KBM-7 (cell line): ENCODE results near the gene SPAAR.
"Not testable (repeated sequence)": the region's sequence is repeated elsewhere in the genome, so short reads cannot be mapped to it uniquely, and the experiment has no call there.

Experiments
- DNase-seq: peaks from one replicate; pipeline ENCODE4 v3.0.0-alpha.2; 2015
- in situ Hi-C: fragments of 300-500 bp; cut with MboI; formaldehyde crosslinking; loops from 2 replicates; pipeline ENCODE4 v1.14.3; 2020; ENCODE audit warnings: low sequenced_read_pairs, low pct_unique_long_range_greater_than_20kb, mixed read lengths

The SPAAR gene

DNA sequence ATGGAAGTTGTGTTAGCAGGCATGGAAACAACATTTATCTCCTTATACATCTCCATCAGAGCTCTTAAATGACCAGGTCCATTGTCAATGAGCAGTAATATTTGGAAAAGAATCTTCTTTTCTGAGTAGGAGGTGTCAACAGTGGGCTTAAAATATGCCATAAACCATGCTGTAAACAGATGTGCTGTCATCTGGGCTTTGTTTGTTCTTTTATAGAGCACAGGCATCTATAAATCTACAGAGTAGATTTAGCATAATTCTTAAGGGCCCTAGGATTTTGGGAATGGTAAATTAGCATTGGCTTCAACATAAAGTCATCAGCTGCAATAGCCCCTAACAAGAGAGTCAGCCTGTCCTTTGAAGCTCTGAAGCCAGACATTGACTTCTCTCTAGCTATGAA is 11.0 kb upstream of the SPAAR start:
- in situ Hi-C loops, result no loop called here

DNA sequence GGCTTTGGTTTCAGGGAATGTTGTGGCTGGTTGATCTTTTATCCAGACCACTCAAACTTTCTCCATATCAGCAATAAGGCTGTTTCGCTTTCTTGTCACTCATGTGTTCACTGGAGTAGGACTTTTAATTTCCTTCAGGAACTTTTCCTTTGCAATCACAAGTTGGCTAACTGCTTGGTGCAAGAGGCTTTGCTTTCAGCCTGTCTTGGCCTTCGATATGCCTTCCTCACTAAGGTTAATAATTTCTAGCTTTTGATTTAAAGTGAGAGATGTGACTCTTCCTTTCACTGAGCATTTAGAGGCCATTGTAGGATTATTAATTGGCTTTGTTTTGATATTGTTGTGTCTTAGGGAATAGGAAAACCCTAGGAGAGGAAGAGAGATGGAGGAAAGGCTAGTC is 10.3 kb upstream of the SPAAR start:
- in situ Hi-C loops, result no loop called here
- no peak for DNase-seq

More for the DNA sequence above, 11.0 kb upstream of the SPAAR start:
- no peak for DNase-seq

DNA sequence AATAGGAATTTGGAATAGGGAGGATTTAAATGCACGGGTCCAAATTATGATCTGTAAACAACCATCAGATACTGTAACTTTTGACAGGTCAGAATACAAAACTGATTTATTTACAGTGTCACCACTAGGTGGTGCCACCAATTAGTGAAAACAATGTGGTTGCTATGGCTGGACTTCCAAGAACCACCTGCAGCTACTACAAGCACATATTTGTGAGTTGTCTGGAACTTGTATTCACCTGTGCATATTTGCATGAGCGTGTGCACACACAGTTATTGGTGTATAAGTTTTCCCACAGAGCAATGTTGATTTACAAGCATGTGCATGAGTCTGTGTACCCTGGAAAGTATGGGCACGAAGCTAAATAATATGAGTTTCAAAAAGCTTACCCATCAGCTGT is 6.2 kb upstream of the SPAAR start:
- in situ Hi-C loops, result no loop called here
- DNase-seq, result peak; percentile 59

DNA sequence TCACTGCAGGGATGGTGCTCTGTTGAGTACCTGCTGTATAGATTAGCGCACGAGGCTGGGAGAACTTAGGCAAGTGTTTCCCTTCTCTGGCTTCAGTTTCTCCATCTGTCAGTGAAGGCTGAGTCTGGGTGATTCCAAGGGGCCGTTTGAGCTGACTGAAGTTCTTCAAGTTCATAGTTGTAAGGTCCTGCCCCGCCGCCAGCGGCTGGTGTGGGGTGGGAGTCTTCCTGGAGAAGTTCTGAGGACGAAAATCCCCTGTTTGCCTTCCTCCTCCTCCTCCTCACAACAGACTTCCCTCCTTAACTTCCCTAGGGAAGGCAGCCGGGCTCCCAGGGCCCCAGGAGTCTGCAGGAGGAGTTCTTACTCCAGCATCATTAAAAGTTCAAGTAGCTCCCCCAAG is 5.0 kb upstream of the SPAAR start:
- no peak for DNase-seq
- in situ Hi-C loops, result no loop called here

DNA sequence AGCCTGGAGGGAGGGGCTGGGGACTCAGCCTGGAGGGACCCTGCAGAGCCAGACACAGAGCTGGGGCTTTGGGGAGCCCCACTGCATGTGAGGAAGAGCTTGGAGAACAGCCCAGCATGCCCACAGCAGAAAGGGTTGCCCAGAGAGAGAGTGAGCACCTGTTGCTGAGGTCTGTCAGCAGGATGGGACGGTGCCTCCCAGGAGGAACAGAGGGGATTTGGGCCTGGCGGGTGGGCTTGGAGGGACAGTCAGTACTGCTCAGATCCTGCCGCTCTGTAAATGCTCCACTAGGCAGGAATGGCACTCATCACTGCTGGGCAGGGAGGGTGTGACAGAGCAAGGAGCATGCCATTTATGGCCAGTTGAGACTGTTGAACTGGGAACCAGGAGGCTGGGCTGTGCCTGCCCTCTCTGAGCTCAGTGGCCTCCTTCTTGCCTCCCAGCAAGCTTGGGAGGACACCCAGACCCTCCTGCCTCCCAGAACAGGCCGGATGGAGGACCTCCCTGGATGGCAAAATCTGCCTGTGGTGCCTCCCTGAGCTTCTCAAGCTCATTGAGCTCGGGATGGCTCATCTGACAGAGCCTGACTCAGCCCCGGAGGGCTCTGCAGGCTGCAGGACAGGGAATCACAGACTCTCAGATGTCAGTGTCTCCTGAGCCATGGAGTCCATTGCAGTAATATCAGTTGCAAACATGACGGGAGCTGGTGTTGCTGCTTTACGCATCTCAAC is 4.1 kb upstream of the SPAAR start:
- no peak for DNase-seq

DNA sequence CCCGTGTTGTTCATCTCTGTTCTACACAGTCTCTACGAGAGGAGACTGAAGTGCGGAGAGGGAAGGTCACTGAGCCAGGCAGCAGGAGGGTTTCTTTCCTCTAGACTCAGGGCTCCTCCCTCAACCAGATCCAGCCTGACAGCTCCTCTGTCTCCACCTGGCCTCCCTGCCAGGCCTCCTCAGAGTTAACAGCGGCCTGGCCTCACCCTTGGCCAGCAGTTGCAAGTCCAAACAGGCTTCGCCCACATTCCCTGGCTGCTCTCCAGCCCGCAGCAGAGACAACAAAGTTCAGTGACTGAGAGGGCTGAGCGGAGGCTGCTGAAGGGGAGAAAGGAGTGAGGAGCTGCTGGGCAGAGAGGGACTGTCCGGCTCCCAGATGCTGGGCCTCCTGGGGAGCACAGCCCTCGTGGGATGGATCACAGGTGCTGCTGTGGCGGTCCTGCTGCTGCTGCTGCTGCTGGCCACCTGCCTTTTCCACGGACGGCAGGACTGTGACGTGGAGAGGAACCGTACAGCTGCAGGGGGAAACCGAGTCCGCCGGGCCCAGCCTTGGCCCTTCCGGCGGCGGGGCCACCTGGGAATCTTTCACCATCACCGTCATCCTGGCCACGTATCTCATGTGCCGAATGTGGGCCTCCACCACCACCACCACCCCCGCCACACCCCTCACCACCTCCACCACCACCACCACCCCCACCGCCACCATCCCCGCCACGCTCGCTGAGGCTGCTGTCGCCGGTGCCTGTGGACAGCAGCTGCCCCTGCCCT is 3.2 kb upstream of the SPAAR start, which contains the start of gene HRCT1:
Gene HRCT1, plus strand, starts transcription at position 291 of the 768 bp plus-strand sequence. Its CDS starts 86 bp downstream, at position 377.
- in situ Hi-C loops, result no loop called here
- DNase-seq, result no peak

More for the DNA sequence above, 4.1 kb upstream of the SPAAR start:
- in situ Hi-C loops, result no loop called here

DNA sequence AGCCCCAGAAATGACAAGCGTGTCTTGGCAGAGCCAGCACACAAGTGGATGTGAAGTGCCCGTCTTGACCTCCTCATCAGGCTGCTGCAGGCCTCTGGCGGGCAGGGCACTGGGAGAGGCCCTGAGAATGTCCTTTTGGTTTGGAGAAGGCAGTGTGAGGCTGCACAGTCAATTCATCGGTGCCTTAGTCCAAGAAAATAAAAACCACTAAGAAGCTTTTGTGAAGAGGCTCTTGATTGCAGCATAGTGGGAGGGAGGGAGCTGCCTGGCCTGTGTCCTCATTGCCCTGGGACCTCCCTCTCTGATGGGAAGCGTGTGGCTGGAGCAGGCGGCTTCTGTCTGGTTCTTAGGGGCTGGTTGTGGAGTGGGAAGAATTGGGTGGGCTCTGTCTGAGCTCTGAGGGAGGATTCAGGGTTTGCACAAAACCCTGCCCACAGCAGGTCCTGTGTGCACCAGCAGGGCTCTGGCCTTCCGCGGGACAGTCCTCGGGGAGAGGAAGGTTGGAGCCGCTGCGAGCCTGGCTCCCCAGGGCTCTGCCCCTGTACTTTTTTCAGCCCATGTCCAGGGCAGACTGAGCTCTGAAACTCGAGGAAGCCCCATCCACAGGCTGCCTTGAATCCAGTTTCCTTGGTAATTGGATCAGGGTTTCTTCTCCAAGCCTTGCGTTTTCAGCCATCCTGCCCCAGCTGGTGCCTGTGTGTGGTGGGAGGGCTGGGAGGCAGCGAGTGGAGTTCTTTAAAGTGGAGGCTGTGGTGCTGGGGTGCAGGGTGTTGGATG is 2.2 kb upstream of the SPAAR start:
- DNase-seq, result no peak

DNA sequence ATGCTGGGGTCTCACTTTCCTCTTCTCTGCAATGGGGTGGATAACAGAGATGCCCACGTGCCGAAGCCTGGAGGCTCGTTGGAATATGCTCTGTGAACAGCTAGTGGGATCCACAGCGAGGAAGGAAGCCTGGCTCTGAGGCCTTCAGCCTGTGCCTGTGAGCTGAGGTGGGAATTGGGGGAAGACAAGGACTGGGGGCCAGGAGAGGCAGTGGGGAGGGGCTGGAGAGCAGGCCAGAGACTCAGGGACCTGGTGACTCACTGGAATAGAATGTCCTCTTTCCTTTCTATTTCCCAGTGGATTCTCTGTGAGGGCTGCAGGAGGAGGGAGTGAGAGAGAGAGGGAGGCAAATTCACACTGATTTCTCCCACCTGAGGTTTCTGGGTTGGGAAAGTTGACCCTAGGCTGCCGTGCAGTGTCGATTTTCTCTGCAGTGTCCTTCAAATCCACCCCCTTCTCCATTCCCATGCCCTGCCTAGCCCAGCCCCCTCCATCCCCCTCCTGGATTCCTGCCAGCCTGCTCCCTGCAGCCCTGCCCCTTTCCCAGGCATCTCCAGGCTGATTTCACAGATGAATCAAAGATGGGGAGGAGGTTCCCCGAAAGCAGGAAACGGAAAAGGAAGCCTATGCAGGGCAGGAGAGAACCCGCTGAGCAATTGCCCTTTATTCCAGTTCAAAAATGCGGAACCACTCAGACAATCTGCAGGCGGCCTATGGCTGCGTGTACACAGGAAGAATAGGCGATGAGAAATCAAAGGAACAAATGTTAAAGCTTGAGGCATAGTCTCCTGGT is 1.4 kb upstream of the SPAAR start:
- DNase-seq, result peak; percentile 85
- in situ Hi-C loops, result no loop called here

More for the DNA sequence above, 2.2 kb upstream of the SPAAR start:
- in situ Hi-C loops, result no loop called here

DNA sequence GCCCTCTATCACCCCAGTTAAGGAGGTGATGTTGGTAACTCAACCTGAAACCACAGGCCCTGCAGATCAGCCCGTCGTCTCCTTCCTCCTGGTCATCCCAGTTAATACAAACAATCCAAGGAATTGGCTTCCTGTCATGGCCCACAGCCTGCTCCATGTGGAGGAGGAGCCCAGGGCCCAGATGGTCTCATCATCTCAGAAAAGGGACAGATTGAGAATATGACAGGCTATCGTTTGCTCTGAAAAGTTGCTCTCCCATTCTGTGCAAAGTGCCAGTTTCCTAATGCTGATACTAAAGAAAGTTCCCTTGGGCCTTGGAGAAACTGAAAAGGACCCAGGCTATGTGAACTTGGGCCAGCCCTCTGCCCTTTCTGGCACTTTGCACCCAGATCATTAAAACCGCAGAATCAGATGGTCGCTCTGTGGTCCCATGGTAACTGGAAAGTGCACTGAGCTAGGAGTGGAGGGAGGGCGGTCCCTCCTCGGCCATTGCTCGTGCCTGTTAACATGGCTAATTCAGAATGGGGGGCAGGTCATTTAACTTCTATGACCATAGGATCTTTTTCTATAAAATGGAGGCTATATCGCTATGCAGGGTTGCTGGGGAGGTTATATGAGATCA is 675 bp upstream of the SPAAR start:
- in situ Hi-C loops, result no loop called here
- no peak for DNase-seq

DNA sequence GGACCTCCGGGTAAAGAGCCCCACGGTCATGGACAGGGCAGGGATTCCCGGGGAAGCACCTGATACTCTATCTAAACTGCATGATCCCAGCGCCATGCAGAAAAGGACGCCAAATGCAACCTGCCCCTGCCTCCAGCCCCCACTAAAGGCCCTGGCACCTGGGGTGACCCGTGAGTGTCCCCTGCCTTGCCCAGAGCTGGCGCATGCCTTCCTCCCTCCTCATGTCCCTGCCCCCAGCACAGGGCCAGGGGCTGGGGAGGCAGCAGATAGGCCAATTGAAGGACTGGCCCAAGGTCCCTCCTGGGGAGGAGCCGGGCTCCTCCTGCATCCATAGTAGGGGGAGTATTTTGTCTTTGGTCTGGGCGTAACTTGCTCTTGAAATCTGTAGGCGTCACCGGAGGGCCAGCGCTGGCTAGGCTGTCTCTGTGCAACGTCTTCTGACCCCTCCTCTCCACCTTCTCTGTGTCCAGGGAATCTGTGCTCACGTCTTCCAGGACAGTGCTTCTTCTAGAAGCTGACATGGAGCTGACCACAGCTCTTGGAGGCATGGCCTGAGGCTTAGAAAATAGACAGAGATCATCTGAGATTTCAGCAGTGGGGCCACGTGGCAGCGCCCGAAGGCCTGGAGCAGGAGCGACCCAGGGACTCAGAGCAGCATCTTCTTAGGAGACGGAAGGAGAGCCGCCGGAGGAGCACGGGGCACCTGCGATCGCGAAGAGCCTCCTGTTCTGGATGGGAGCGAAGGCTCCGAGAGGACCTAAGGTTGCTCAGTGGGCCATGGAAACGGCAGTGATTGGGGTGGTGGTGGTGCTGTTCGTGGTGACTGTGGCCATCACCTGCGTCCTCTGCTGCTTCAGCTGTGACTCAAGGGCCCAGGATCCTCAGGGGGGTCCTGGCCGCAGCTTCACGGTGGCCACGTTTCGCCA is 660 bp downstream of the SPAAR start:
- no peak for DNase-seq
- in situ Hi-C loops, result no loop called here

DNA sequence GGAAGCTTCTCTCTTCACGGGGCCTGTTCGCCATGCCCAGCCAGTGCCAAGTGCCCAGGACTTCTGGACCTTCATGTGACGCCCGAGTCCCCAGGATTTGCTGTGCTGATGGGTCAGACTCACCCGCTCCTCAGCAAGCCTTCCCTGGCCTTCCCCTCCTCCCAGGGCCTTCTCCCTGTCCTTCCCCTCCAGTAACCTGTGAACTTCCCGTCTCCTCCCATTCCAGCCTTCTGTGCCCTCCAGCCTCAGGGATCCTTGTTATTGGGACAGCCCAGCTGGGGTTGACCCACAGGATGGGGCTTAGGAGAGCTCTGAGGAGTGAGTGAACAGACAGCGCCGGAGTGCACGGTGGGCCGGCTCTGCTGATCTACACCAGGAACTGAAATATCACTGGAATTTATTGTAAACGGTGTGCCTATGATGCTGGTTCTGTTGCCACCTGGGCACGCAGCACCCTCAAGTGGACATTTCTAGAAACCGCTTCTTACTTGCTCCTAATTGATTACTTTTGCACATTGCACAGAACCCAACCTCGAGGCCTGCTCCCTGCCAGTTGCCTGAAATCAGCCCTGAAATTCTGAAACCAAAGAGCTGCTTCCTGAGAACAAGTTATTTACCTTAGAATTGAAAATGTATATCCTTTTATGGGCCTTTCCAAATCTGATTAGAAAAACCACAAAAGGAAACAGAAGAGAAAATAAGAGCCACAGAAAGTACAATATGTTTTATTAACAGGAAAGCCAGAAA is 1.5 kb downstream of the SPAAR start:
- in situ Hi-C loops, result no loop called here
- DNase-seq, result peak; percentile 71

DNA sequence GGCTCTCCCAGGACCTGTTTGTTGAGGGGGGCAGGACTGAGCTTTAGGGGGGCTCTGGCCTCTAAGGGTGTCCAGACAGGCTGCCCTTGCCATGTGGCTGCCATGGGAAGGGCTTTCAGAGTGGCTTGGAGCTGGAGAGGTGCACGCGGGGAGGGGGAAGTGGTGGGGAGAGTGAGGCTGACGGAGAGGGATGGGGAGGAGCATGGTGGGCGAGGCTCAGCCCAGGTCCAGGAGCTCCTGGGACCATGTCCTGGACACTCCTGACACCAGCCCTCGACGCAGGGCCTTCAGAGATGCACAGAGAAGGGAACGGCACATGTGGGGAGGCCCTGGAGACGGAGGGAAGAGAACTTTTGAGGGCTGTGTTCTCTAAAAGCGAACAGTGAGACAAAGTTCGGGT is 2.4 kb downstream of the SPAAR start:
- no peak for DNase-seq
- in situ Hi-C loops, result no loop called here

DNA sequence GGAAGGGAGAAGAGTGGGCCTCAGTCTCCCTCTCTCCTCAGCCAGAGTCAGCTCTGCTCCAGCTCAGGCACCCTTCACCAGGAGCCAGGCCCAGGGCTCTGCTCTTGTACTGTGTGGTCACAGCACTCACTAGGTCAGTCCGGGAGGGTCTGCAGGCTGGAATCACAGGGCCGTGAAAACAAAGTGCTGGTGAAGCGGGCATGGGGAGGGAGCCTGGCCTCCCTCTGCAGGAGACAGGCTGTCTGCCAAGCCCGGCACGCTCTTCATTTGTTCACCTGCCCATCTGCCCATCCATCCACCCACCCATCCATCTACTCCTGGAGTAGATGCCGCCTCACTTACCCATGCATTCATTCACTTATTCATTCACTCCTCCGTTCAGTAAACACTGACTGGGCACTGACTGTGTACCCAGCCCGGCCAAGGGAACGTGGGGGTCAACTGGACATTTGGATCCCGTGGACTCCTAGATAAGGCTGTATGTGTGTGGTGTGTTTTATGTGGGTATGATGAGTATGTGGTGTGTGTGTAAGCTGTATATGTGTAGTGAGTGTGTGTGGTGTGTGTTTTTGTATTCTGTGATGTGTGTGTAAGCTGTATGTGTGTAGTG is 3.6 kb downstream of the SPAAR start:
- no peak for DNase-seq
- in situ Hi-C loops, result no loop called here

DNA sequence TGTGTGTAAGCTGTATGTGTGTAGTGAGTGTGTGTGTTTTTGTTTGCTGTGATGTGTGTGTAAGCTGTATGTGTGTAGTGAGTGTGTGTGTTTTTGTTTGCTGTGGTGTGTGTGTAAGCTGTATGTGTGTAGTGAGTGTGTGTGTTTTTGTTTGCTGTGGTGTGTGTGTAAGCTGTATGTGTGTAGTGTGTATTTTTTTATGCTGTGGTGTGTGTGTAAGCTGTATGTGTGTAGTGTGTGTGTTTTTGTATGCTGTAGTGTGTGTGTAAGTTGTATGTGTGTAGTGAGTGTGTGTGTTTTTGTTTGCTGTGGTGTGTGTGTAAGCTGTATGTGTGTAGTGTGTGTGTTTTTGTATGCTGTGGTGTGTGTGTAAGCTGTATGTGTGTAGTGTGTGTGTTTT is 4.1 kb downstream of the SPAAR start:
- in situ Hi-C loops, DNase-seq: not testable (repeated sequence)

DNA sequence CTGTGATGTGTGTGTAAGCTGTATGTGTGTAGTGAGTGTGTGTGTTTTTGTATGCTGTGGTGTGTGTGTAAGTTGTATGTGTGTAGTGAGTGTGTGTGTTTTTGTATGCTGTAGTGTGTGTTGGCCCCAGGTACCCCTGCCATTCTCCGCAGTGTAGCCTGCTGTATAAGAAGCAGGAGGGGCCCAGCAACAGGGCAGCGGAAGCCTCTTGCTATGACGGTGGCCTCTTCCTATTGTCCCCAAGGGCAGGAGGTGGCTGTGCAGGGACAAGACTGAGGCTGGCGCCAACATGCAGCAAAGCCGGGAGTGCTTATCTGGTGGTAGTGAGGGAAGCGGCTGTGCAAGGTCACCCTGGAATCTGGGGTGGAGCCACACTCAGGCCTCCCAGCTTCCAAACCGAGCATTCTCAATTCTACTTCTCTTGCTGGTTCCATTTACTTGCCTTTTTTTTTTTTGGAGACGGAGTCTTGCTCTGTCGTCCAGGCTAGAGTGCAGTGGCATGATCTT is 5.1 kb downstream of the SPAAR start:
- in situ Hi-C loops, result no loop called here
- peak; percentile 45 for DNase-seq

DNA sequence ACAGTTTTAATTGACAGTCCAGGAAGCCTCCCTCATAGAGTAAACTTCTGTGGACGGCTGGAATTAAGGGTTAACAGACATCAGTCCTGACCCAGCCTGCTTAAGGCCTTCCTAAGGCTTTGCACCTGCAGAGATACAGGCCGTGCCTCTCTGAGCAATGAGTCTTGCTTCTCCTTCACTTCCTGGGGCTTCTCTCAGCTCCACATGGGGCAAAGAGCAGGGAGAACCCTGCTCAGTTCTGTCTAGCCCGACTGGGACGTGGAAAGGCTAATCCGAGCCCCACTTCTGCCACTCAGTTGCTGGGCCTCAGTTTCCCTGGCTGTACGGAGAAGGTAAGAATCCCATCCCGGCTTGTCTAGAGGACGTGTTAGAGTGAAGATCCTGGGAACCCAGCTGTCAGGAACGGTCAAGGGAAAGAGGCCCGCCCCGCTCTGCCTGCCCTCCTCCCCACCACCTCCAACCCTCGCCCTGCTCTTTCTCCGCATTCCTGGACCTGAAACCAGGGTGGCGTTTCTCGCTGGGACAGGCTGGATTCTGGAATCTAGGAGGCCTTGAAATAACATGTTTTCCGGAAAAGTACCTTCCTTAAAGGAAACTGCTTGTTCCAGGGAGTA is 6.5 kb downstream of the SPAAR start:
- in situ Hi-C loops, result no loop called here

More for the DNA sequence above, 6.5 kb downstream of the SPAAR start:
- DNase-seq, result no peak
